GM19240 (cell line): ENCODE data around the gene LIMK1.
A peak's percentile ranks its signal among the peaks of the same experiment; 100 is the strongest.

Source experiments
- DNase-seq: peaks from one replicate; pipeline ENCODE4 v3.0.0; 2011; ENCODE audit warnings: low spot score; ENCODE audit not compliant: insufficient read length

LIMK1 gene

GRCh38 chr7:74056096-74056915 is 27.3 kb upstream of the LIMK1 start:
- DNase-seq = no peak

- no peak for DNase-seq
Observed at GRCh38 chr7:74057216-74057925, 26.2 kb upstream of the LIMK1 start.

- DNase-seq = no peak
Observed at GRCh38 chr7:74057987-74058386, 25.6 kb upstream of the LIMK1 start.

DNA sequence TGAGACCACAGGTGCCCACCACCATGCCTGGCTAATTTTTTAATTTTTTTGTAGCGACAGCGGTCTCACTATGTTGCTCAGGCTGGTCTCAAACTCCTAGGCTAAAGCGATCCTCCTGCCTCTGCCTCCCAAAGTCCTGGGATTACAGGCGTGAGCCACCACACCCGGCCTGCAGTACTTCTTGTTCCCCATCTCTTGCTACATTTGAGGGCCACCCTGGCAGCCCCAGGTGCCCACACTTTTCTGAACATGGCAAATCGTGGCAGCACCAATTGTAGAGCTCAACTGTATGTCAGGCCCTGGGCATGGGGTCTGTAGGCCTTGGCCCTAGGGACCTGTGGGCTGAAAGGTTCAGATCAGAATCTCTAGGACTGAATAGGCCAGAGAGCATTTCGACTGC is 25.1 kb upstream of the LIMK1 start:
- DNase-seq = no peak

DNA sequence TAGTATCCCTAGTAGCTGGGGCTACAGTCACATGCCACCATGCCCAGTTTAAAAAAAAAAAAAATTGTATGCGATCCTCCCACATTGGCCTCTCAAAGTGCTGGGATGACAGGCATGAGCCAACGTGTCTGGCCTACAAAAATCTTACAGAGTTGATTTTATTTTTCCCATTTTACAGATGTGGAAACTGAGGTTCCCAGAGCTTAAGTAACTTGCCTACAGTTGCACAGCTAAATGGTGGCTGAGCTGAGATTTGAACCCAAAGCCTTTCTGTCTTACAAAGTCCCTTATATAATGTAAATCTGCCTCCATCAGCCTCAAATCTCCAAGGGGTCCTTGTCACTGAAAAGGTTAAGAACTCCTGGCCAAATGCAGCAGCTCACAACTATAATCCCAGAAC is 24.6 kb upstream of the LIMK1 start:
- no peak for DNase-seq

DNA sequence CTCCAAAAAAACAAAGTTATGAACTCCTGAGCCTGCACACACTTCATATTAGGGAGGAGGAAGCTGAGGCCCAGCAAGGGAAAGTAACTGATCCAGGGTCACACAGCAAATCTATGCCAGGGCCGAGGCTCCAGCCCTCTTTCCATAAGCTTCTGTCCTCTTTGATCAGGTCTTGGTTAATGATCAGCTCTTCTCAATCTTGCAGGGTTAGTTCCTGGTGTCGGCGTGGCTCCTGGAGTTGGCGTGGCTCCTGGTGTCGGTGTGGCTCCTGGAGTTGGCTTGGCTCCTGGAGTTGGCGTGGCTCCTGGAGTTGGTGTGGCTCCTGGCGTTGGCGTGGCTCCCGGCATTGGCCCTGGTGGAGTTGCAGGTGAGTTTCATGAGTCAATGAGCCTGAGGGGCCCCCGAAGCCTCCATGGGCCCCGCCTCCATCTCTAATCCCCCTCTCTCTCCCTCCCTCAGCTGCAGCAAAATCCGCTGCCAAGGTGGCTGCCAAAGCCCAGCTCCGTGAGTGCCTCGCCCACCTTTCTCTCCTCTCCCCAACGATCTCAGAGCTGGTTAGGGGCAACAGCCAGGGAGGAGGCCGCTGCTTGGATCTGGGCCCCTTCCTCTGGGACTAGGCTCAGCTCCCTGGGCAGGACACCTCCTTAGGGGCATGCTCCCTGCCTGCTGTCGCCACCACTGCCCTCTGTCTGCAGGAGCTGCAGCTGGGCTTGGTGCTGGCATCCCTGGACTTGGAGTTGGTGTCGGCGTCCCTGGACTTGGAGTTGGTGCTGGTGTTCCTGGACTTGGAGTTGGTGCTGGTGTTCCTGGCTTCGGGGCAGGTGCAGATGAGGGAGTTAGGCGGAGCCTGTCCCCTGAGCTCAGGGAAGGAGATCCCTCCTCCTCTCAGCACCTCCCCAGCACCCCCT is 23.7 kb upstream of the LIMK1 start:
- DNase-seq = no peak

- peak; percentile 50 for DNase-seq
Observed at GRCh38 chr7:74061840-74062539, 21.6 kb upstream of the LIMK1 start.

GRCh38 chr7:74063223-74063641 is 20.4 kb upstream of the LIMK1 start:
- DNase-seq = no peak

- DNase-seq = no peak
Observed at GRCh38 chr7:74063646-74064045, 20.0 kb upstream of the LIMK1 start.

DNA sequence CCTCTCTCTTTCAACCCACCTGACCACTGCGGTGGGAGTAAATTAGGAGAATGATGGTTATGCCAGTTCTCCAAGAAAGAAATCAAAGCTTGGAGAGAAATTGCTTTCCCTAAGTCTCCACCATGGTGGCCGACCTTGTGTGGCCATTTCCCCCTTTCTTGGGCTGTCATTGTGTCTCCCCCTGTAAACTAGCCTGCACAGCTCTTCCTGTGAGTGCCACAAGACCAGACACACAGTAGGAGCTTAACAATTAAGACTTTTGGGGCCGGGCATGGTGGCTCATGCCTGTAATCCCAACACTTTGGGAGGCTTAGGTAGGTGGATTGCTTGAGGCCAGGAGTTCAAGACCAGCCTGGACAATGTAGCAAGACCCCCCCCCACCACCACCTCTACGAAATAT is 18.9 kb upstream of the LIMK1 start:
- DNase-seq = no peak

DNA sequence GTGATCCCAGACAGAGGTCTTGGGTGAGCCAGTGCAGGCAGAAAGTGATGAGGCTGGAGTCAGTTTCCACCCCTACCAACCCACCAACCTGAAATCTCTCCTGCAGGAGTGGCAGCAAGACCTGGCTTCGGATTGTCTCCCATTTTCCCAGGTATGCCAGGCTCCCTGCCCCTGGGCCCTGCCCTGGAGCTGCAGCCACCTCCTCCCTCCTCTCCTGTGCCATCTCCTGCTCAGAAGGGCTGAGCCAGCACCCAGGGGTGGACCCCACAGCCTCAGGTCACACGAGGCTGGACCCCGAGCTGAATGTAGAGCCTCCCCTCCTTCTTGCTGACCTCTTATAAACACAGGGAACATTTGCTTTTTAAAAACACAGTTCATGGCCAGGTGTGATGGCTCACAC is 17.0 kb upstream of the LIMK1 start:
- no peak for DNase-seq

GRCh38 chr7:74068378-74069085 is 15.1 kb upstream of the LIMK1 start:
- no peak for DNase-seq

DNA sequence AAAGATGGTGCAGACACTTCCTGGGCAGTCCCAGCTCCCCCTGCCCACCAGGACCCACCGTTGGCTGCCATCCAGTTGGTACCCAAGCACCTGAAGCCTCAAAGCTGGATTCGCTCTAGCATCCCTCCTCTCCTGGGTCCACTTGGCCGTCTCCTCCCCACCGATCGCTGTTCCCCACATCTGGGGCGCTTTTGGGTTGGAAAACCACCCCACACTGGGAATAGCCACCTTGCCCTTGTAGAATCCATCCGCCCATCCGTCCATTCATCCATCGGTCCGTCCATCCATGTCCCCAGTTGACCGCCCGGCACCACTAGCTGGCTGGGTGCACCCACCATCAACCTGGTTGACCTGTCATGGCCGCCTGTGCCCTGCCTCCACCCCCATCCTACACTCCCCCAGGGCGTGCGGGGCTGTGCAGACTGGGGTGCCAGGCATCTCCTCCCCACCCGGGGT is 14.5 kb upstream of the LIMK1 start:
- DNase-seq = no peak

- DNase-seq = no peak
Observed at GRCh38 chr7:74069790-74070618, 13.6 kb upstream of the LIMK1 start.

DNA sequence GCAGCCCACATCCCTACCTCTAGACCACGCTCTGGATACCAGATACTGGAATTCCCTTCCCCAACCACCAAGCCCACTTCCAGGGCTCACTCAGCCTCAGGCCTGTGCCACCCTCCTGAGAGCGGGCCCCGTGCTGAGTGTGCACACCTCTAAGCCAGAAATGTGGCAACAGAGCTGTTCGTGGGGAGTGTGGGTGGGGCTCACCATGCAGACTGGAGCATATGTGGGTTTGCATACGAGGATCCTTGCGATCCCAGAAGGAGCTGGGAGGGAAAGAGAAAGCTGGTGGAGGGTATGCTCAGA is 13.0 kb upstream of the LIMK1 start:
- DNase-seq = no peak

DNA sequence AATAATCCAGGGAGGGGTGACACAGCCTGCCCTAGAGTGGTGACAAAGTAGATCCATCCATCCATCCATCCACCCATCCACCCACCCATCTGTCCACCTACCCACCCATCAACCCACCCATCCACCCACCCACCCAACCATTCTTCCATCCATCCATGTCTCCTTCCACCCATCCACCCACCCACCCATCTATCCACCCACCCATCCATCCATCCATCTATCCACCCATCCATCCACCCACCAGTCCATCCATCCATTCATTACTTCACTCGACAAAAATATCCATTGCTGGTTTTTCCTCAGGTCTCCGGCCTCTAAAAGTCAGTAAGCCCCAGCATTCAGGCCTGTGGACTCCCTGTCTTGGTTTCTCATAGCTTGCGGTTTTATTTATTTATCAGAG is 12.5 kb upstream of the LIMK1 start:
- no peak for DNase-seq

DNA sequence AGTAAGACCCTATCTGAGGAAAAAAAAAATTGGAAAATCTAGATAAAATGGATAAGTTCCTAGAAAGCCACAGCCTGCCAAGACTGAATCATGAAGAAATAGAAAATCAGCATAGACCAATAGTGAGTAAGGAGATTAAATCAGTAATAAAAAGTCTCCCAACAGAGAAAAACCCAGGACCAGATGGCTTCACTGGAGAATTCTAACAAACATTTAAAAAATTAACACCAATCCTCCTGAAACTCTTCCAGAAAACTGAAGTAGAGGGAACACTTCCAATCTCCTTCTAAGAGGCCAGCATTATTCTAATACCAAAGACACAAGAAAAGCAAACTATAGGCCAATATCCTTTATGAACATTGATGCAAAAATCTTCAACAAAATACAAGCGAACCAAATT is 8.8 kb upstream of the LIMK1 start:
- DNase-seq = no peak

GRCh38 chr7:74078461-74078860 is 5.1 kb upstream of the LIMK1 start:
- no peak for DNase-seq

DNA sequence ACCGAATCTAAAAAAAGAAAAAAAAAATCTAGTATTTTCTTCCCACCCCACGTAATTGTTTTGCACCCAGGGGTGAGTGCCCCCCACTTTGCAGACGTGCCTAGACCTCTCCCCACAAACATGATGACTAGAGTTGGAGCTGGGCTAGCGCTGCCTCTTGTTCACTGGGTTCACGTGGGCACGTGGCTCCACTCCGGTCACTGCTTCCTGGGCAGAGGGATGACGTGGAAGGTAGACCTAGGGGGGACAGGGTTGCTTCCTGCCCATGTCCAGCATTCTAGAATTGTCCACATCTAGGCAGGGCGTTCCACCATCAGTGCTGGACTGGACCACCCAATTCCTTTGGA is 861 bp upstream of the LIMK1 start:
- no peak for DNase-seq
